GM19023 (cell line): ENCODE results near the gene ST6GAL2.

Experiments used
- ATAC-seq: cut with Tn5 transposase; IDR thresholded peaks from one replicate; pipeline ENCODE4 v1.9.1; 2021; ENCODE audit warnings: mild to moderate bottlenecking, moderate library complexity; ENCODE audit not compliant: unreplicated experiment

Gene ST6GAL2

GRCh38 chr2:106866641-106867040 lies 19.3 kb downstream of the ST6GAL2 start:
- ATAC-seq, result no peak

- ATAC-seq, result no peak
These were observed 21.9 kb downstream of the ST6GAL2 start for GRCh38 chr2:106864051-106864450.

- ATAC-seq, result no peak
These were observed 22.6 kb downstream of the ST6GAL2 start for GRCh38 chr2:106863387-106863786.

- ATAC-seq, result no peak
These were observed 26.5 kb downstream of the ST6GAL2 start for GRCh38 chr2:106859498-106859897.

- no peak for ATAC-seq
These were observed 27.2 kb downstream of the ST6GAL2 start for GRCh38 chr2:106858810-106859209.

GRCh38 chr2:106857882-106858478 lies 28.0 kb downstream of the ST6GAL2 start:
- ATAC-seq, result no peak

GRCh38 chr2:106853631-106854030 lies 32.3 kb downstream of the ST6GAL2 start:
- ATAC-seq, result no peak

- no peak for ATAC-seq
These were observed 34.0 kb downstream of the ST6GAL2 start for GRCh38 chr2:106851881-106852501.

- no peak for ATAC-seq
These were observed 34.7 kb downstream of the ST6GAL2 start for GRCh38 chr2:106851087-106851874.

- ATAC-seq, result no peak
These were observed 36.7 kb downstream of the ST6GAL2 start for GRCh38 chr2:106849253-106849652.

GRCh38 chr2:106847366-106847765 lies 38.6 kb downstream of the ST6GAL2 start:
- no peak for ATAC-seq

GRCh38 chr2:106845716-106846115 lies 40.3 kb downstream of the ST6GAL2 start:
- ATAC-seq, result no peak

GRCh38 chr2:106843910-106844250 lies 42.1 kb downstream of the ST6GAL2 start:
- ATAC-seq, result no peak

GRCh38 chr2:106843001-106843909 lies 42.7 kb downstream of the ST6GAL2 start:
- ATAC-seq, result no peak

- ATAC-seq, result no peak
These were observed 43.9 kb downstream of the ST6GAL2 start for GRCh38 chr2:106841886-106842645.

GRCh38 chr2:106840818-106841217 lies 45.1 kb downstream of the ST6GAL2 start:
- ATAC-seq, result no peak

GRCh38 chr2:106839849-106840595 lies 45.9 kb downstream of the ST6GAL2 start:
- ATAC-seq, result no peak

GRCh38 chr2:106833256-106833655 lies 52.7 kb downstream of the ST6GAL2 start:
- no peak for ATAC-seq

GRCh38 chr2:106831816-106832569 lies 54.0 kb downstream of the ST6GAL2 start:
- no peak for ATAC-seq
